GM21360 (cell line): ENCODE results near the gene SLC4A2.

Experiments used
- ATAC-seq: cut with Tn5 transposase; IDR thresholded peaks from one replicate; pipeline ENCODE4 v1.9.1; 2021; ENCODE audit warnings: mild to moderate bottlenecking, moderate library complexity; ENCODE audit not compliant: unreplicated experiment

The SLC4A2 gene

DNA sequence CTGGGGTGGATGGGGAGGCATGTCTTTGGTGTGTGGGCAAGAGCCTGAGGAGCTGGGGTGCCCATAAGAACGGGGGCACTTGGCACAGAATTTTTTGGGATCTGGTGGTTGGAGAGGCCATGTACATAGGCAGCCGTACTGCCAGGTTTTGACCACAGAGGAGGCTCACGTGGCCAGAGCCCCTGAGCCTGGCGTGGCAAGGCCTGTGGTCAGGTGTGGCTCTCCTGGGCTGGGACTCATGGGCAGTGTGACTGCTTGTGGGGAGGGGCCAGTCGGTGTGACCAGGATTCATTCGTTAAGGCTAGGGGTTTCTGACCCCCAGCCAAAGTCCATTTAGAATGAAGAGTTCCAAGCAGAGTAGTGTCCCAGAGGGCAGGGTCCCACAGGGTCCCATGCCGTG is 65.1 kb downstream of the SLC4A2 start:
- ATAC-seq, result no peak

DNA sequence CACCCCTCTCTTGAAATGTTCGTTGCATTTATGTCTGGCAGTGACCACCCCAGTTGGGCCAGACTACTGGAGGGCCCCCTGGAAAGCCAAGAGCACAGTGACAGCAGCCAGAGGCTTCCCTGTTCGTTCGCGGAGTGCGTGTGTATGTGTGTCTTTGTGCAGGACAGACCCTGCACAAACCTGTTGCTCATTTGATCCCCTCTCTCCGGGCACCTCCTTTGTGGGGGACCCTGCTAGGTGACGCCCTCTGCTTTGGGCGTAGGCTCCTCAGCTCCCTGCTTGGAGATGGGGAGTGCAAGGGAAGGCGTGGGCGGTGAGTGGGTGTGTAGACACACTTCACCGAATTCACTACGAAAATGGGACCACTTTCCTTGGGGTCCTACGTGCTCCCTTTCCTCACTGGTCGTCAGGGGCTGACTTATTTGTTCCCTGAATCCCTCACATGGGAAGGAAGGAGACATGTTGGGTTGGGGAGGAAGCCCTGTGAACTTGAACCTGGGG is 65.6 kb downstream of the SLC4A2 start:
- ATAC-seq, result no peak

DNA sequence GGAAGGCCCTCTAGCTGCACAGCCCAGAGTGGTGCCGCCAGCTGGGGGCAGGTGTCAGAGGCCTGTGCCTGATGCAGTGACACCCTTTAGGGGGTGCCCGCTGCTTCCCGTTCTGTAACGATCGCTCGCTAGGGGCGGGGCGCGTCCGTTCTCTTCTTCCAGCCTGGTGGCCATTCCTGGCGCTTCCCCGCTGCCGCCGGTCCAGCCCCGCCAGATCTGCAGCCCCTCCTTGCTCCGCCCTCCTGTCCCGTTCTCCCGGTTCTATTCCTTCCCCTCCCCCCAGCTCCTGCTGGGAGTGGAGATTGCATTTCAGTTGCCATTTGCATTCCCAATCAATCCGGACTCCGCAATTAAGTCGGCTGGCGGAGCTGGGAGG is 66.1 kb downstream of the SLC4A2 start:
- ATAC-seq, result no peak

DNA sequence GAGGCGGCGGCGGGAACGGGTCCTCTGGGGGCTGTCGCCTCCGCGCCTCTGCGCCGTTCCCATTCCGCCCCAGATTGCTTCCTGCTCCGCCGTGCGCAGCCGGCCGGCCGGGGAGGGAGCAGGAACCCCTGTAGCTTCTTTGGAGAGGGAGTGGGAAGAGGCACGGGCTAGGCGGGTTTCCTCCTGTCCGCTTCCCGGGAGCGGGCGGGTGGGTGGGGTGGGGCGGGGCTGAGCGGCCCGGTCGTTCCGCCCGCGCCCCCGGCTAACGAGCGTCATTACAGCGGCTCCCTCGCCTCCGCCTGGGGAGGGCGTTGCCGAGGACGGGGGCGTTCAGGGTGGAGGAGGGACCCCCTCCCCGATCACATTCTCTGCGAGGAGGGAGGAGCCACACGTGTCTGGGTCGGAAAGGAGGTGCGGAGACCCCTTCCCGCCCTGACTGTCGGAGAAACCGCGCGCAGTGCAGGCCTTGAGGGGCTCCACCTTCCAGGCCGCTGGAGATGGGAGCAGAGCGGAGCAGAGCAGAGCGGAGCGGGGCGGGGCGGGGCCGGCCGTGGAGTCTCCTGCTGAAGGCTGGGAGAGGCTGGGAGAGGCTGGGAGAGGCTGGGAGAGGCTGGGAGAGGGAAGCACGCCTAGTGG is 66.6 kb downstream of the SLC4A2 start:
- ATAC-seq, result no peak
